Epithelial cell of proximal tubule (primary cell): ENCODE data around the gene CISH. TPM values are rescaled to one million over a fixed set of nuclear protein-coding genes. Genes with fewer than 3 reads are reported as not detected.

Source experiments
- DNase-seq: peaks from one replicate; pipeline ENCODE4 v3.0.0-alpha.2; 2011; ENCODE audit warnings: low read depth
- H3K4me3 ChIP-seq: 2 replicates; pipeline ENCODE4 v1.5.1; 2011; ENCODE audit warnings: low read depth, mild to moderate bottlenecking, low read length
- total RNA-seq: library from RNA; depleted of rRNA; stranded (reverse); fragments of >200 nt; gene quantifications from 2 replicates; pipeline ENCODE4 v1.2.3, GENCODE V29; 2015
- TF ChIP-seq, protein P1 (sequence below): conservative IDR thresholded peaks from 2 replicates; pipeline ENCODE4 v1.5.1; 2012; ENCODE audit warnings: low read depth, mild to moderate bottlenecking, low read length

The CISH gene
- total RNA-seq, 1 donor from 2014 or later = 1.8 TPM

DNA sequence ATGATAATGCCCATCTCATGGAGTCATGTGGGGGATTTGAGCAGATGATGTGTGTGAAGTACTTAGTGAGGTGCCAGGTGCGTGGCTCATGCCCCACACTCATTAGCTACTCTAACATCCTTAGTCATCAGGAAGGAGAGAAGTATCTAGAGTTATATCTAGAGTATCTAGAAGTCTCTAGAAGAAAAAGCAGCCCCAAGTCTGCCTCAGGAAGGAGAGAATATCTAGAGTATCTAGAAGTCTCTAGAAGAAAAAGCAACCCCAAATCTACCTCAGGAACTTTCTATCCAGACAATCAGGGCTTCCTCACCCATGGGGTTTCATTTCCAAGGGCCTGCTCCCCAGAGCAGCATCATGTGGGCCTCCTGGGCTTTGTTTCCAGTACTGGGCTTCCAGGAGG is 38.4 kb upstream of the CISH start:
- DNase-seq = no peak
- TF ChIP-seq, protein P1, sequence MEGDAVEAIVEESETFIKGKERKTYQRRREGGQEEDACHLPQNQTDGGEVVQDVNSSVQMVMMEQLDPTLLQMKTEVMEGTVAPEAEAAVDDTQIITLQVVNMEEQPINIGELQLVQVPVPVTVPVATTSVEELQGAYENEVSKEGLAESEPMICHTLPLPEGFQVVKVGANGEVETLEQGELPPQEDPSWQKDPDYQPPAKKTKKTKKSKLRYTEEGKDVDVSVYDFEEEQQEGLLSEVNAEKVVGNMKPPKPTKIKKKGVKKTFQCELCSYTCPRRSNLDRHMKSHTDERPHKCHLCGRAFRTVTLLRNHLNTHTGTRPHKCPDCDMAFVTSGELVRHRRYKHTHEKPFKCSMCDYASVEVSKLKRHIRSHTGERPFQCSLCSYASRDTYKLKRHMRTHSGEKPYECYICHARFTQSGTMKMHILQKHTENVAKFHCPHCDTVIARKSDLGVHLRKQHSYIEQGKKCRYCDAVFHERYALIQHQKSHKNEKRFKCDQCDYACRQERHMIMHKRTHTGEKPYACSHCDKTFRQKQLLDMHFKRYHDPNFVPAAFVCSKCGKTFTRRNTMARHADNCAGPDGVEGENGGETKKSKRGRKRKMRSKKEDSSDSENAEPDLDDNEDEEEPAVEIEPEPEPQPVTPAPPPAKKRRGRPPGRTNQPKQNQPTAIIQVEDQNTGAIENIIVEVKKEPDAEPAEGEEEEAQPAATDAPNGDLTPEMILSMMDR = no peak
- H3K4me3 ChIP-seq = no peak overlapping the region

DNA sequence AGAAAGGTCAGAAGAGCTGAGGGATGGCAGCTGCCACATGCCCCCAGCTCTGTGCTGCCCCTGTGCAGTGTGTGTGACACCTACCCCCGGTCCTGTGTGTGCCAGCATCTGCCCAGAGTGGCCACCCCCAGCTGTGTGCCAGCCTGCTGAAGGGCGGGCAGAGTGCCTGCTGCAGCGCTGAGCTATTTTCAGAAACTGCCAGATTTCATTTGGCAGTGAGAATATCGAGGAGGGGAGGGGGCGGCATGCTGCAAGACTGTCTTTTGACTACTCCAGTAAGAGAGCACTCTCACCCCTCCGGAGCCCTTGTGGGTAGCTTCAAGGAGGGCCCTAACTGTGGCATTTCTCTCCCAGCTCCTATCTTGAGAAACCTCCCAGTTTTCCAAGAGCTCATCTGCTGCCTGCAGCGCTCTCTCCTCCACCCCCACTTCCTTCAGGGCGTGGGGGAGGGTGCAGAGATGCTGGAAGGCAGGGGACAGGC is 37.9 kb upstream of the CISH start:
- DNase-seq = no peak
- no peak overlapping the region for H3K4me3 ChIP-seq
- TF ChIP-seq, protein P1 = no peak

- TF ChIP-seq, protein P1 = no peak
Observed at GRCh38 chr3:50648944-50649343, 37.4 kb upstream of the CISH start.

DNA sequence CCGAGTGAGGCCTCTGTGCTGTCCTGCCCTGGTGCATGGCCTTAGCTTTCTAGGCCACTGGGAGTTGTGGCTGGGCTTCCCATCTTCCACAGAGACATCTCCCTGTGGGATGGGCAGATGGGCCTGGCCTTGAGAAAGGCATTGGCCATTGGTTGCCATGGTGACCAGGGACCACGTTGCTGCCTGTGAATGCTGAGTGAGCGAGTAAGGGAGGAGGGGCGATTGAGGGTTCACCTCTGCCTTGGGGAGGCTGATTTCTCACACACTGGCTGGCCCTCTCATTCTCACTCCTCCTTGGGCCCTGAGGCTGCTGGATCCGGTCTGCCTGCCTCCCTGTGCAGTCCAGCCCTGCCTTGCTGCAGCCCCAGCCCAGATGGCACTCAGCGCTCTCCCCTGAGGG is 36.7 kb upstream of the CISH start:
- no peak for DNase-seq
- no peak overlapping the region for H3K4me3 ChIP-seq
- TF ChIP-seq, protein P1 = no peak

More at GRCh38 chr3:50648944-50649343, 37.4 kb upstream of the CISH start:
- H3K4me3 ChIP-seq = no peak overlapping the region
- no peak for DNase-seq

GRCh38 chr3:50645378-50645777 is 33.8 kb upstream of the CISH start:
- no peak for DNase-seq
- TF ChIP-seq, protein P1 = no peak
- H3K4me3 ChIP-seq = no peak overlapping the region

- no peak overlapping the region for H3K4me3 ChIP-seq
- TF ChIP-seq, protein P1 = no peak
- no peak for DNase-seq
Observed at GRCh38 chr3:50644561-50644960, 33.0 kb upstream of the CISH start.

DNA sequence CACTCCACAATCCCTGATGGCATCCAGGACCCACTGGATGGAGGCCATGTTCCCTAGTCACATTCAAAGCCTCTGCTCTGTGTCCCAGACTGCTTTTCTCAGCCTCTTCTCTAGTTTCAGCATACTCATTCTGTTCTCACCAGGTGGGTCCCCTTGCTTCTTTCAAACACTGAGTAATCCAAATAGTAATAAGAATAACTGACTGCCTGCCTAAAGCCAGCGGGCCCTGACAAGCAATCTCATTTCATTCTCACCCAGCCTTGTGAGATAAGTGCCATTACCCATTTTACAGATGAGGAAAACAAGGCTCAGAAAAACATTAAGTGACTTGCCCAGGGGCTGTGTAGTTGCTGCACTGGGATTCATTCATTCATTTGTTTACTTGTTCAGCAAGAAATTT is 30.8 kb upstream of the CISH start:
- no peak overlapping the region for H3K4me3 ChIP-seq
- no peak for DNase-seq
- TF ChIP-seq, protein P1 = no peak
